ENCODE measurements around the gene SELENOP. TPM values are rescaled to one million over a fixed set of nuclear protein-coding genes. Genes with fewer than 3 reads are reported as not detected.

SELENOP gene
- total RNA-seq, 1 donor from 2014 or later, result 884 TPM

DNA sequence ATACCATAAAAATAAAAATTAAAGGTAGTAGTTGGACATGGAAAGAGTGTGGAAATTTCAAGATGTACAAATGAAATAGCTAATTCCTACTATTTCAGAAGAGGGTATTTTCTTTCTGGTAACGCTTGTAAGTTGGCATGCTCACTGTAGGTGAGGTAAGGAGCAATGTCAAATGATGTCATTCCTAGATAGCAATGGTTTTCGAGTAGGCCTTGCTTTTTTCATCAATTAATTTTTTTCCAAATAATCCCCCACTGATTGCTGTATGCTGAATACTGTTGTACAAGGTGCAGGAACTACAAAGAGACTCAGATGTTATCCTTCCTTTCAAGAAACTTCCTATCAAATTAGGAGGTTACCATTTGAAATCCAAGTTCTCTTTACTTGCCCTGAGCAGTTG is 928 bp upstream of the SELENOP start:
- peaks cover 3% of the 10 kb centered on the region for H3K36me3 ChIP-seq
- no peaks in the 10 kb centered on the region for H3K27me3 ChIP-seq
- H3K4me1 ChIP-seq, result peaks cover 8% of the 10 kb centered on the region
- TF ChIP-seq, protein P1, sequence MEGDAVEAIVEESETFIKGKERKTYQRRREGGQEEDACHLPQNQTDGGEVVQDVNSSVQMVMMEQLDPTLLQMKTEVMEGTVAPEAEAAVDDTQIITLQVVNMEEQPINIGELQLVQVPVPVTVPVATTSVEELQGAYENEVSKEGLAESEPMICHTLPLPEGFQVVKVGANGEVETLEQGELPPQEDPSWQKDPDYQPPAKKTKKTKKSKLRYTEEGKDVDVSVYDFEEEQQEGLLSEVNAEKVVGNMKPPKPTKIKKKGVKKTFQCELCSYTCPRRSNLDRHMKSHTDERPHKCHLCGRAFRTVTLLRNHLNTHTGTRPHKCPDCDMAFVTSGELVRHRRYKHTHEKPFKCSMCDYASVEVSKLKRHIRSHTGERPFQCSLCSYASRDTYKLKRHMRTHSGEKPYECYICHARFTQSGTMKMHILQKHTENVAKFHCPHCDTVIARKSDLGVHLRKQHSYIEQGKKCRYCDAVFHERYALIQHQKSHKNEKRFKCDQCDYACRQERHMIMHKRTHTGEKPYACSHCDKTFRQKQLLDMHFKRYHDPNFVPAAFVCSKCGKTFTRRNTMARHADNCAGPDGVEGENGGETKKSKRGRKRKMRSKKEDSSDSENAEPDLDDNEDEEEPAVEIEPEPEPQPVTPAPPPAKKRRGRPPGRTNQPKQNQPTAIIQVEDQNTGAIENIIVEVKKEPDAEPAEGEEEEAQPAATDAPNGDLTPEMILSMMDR (IDR thresholded peaks at IDR 0.05), result no peak
- H3K4me3 ChIP-seq, result no peak overlapping the region
- ATAC-seq (no peak), DNase-seq (no peak)
- intact Hi-C loops (cut with DNase I), result no loop called here
- H3K9me3 ChIP-seq, result no peaks in the 10 kb centered on the region
- peak overlapping the region; percentile 88 for H3K27ac ChIP-seq

DNA sequence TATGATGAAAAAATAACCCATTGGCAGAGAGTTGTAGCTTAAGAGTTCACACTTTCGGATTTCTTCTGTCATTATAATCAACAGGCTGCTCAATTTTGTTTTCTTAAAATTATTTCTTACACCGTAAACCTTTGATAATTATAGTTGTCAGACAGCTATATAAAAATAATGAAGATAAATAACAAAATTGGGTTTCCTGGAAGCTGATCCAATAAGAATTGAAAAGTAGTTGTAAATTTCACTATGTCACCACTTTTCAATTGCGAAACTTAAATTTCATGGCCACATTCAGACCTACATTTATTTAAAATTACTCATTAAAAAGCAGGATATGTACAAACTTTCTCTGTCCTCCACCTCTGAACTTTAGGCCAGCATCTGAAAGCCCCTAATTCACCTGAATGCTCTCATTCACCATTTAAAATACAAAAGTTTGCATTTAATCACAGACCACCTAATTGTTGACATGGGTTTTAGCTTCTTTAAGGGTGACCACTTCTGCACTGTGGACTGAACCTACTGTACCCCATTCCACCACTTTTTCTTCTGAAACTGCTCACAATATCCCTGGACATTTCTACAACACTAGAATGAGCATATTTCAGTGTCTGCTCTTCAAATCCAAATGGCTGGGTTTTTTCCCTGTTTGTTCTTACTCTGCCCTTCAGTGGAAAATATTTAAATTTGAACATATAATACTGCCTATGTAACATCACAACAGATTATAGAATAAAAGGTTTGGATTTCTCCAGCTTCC is 680 bp downstream of the SELENOP start:
- TF ChIP-seq, protein P1 (IDR thresholded peaks at IDR 0.05), result no peak
- Histone ChIP-seq H3K27me3 (no peaks in the 10 kb centered on the region), H3K9me3 (no peaks in the 10 kb centered on the region), H3K36me3 (peaks cover 19% of the 10 kb centered on the region), H3K4me1 (peaks cover 20% of the 10 kb centered on the region), H3K4me3 (peak overlapping the region; percentile 64), H3K27ac (peak overlapping the region; percentile 88)
- ATAC-seq, result no peak
- intact Hi-C loops (cut with DNase I), result no loop called here
- DNase-seq, result no peak

DNA sequence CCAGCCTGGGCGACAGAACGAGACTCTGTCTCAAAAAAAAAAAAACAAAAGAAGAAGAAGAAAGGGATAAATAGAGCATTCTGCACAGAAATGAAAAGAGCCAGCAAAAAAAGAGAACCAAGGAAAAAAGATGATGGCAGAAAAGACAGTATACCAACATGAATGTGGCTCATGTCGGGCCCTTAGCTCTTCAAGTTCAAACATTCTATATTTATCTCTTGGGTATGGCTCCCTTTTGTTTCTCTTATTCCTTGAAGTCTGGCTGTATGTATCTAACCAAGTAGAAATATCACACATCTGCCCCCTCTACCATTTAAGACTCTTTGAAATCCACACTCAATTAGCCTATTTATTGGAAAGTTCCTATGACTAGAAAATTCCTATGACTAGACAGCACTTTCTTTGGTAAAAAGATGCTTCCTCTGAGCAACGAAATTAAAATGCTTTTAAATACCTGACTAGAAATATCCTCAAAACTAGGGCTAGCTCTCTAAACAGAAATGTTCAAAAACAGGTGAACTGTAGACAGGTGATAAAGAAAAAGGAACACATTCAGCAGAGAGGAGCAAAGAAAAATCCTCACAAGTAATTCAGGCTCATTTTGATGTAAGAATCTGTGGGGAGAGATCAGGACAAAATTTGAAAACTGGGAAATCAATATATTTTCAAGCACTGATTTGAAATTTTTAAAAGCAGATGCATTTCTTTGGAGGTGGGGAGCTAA is 2.6 kb downstream of the SELENOP start:
- Histone ChIP-seq H3K36me3 (peaks cover 38% of the 10 kb centered on the region), H3K4me1 (peaks cover 20% of the 10 kb centered on the region), H3K27ac (no peak overlapping the region), H3K9me3 (no peaks in the 10 kb centered on the region), H3K27me3 (no peaks in the 10 kb centered on the region), H3K4me3 (peak overlapping the region; percentile 64)
- no peak for ATAC-seq
- intact Hi-C loops (cut with DNase I), result loop anchor here (10.0 kb wide), 1 partner anchor 86 kb away; no protein-coding TSS in a partner anchor
- TF ChIP-seq, protein P1 (IDR thresholded peaks at IDR 0.05), result no peak
- no peak for DNase-seq

DNA sequence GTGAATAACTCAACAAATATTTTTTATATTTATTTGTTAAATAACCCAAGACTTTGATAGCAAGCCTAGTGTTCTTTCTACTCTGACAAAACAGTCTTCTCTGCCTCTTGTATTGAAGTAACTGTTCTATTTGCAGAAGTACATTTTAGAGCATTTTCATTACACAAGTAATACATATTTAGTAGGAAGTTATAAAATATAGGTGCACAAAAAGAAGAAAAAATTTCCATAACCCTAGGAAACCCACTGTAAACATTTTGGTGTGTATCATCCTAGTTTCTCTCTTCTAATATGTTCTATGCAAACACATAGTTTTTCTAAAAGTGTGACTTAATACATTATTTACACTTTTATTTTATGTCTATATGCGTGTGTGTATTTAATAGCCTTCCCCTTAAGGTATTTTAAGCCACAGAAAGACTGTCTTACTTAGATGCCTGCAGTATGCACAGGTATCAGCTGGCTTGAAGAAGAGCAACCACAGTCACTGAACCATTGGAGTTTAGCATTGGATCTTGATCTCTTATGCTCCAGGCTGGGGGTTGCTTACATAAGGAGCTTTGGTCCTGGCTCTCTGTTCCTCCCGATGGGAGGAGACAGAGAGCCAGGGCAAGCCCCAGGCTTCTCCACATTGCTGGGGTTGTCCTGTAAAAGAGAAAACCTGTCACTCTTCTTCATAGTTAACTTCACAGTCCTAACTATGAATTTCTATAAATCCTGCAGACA is 3.8 kb downstream of the SELENOP start:
- no peaks in the 10 kb centered on the region for H3K27me3 ChIP-seq
- peaks cover 50% of the 10 kb centered on the region for H3K36me3 ChIP-seq
- no peak overlapping the region for H3K27ac ChIP-seq
- H3K4me3 ChIP-seq, result peak overlapping the region; percentile 64
- peaks cover 20% of the 10 kb centered on the region for H3K4me1 ChIP-seq
- intact Hi-C loops (cut with DNase I), result loop anchor here (10.0 kb wide), 1 partner anchor 87 kb away; no protein-coding TSS in a partner anchor
- TF ChIP-seq, protein P1 (IDR thresholded peaks at IDR 0.05), result no peak
- DNase-seq (no peak), ATAC-seq (peak; percentile 67)
- H3K9me3 ChIP-seq, result no peaks in the 10 kb centered on the region

DNA sequence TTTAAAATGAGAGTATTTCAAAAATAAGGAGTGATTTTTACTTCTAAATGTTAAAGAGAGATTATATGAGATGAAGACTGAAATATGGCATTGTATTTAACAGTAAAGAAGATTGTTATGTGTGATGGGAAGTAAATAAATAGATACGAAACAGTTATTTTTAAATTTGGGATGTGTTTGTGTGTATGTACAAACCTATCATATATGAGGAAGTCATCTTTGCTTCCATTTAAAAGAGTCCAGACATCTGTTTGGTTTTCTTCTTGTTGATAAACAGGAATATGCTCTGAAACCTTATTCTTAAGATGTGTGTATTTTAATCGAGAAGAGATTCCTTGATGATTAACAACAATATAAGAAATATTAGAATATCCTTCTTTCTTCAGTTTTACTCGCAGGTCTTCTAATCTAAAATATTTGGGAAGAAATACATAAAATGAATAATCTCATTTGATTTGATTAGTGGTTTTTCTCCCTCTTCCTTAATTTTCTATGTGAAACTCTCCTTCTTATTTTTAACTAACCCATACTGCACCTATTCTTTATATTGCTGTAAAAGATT is 4.9 kb downstream of the SELENOP start:
- no peaks in the 10 kb centered on the region for H3K9me3 ChIP-seq
- peak overlapping the region; percentile 64 for H3K4me3 ChIP-seq
- ATAC-seq (no peak), DNase-seq (no peak)
- H3K4me1 ChIP-seq, result peaks cover 12% of the 10 kb centered on the region
- no peak overlapping the region for H3K27ac ChIP-seq
- intact Hi-C loops (cut with DNase I), result loop anchor here (10.0 kb wide), 1 partner anchor 88 kb away; no protein-coding TSS in a partner anchor
- H3K27me3 ChIP-seq, result no peaks in the 10 kb centered on the region
- peaks cover 61% of the 10 kb centered on the region for H3K36me3 ChIP-seq
- TF ChIP-seq, protein P1 (IDR thresholded peaks at IDR 0.05), result no peak
